HG02678 (cell line): ENCODE results near the gene NOTUM.
"Not testable (repeated sequence)": the region's sequence is repeated elsewhere in the genome, so short reads cannot be mapped to it uniquely, and the experiment has no call there.

Experiments used
- ATAC-seq: cut with Tn5 transposase; IDR thresholded peaks from one replicate; pipeline ENCODE4 v1.9.1; 2021; ENCODE audit warnings: mild to moderate bottlenecking, moderate library complexity; ENCODE audit not compliant: unreplicated experiment

The NOTUM gene

DNA sequence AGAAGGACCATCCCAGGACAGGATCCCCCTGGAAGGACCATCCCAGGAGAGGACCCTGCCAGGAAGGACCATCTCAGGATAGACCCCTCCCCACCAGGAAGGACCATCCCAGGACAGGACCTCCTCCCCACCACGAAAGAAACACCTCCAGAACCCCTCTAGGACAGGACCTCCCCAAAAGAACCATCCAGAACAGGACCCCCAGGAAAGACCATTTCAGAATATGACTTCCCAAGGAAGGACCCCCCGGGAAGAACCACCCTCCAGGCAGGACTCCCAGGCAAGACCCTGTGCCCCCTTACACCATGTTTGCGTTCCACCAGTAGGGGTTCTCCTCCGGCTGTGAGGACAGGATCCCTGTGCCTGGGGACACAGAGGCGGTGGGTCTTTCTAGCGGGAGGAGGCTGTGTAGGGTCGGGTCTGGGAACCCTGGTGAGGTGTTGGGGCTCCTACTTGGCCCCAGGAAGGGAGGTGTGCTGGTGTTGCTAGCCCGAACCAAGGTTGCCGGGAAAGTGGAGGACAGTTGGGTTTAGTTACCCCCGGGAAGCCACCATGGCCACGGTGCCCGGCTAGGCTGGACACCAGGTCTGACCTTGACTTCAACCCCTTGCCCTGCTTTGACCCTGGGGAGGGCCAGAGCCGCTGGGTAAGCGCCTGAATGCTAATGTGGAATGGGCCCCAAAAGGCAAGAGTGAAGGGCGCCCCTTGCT, 2.2 kb downstream of the NOTUM start:
- ATAC-seq = no peak

DNA sequence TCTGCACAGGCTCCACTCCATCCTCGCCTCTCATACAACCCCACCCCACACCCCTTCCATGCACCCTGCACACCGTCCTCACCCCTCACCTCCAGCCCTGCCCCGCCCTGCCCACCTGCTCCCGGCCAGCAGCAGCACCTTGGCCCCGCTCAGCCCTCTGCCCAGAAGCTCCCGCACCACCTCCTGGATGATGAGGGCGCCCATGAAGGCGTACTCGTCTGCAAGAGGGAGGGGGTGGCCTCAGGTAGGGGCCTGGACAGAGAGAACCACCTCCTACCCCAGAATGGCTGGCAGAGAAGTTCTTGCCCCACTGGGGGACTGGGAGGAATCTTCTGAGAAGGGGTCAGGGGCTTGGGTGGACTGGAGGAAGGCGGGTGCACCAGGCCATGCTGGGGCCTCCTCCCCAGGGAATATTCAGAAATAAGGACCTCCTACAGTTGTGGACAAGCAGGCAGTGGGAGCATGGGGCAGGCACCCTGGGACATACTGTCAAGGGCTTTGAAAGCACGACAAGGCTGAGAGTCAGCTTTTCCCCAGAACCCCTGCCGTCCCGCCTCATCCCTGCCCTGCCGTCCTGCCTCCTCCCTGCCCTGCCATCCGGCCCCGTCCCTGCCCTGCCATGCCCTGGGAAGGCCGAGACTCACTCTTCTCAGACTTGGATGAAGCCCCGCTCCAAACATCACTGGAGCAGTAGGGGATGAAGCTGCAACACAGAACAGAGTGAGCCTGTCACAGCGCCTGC, 3.1 kb downstream of the NOTUM start:
- no peak for ATAC-seq

DNA sequence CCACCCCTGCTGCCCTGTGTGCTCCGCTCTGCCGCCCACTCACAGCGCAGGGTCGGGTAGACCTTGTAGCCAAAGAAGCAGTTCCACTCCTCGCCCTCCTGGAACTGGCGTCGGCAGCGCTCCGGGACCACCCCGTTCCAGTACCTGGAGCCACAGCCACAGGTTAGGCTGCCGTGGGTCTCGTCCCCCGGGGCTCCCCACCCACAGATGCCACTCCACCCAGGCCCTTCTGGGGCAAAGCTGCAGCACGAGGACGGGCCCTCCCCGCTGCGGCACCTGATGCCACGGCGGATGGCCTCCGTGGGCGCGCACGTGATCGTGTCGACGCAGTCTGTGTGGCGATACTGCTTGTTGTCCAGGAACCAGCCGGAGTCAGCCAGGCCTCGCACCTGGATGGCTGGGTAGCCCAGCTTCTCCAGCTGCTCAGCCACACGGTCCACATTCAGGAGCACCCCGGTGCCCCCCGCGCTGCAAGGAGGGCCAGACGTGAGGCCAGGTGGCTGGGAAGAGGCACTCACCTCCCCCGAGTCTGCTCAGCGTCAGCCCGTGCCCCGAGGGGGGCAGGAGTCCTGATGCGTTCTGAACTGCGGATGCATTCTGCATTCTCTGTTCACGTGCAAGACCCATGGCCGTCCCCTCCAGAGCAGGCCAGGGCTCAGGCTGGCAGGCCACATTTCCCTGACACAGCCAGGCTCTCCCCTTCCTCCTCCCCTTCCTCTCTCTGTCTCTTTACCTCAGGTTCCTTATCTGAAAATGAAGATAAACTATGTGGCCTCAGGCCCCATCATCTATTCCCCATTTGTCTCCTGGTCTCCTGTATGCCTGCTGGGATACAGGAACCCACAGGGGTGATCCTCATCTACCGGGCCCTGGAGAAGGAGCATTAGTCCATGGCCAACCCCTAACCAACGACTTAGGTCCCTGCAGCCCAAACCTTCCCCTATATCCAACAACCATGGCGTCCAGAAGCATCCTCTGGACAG, 4.1 kb downstream of the NOTUM start:
- ATAC-seq = no peak

DNA sequence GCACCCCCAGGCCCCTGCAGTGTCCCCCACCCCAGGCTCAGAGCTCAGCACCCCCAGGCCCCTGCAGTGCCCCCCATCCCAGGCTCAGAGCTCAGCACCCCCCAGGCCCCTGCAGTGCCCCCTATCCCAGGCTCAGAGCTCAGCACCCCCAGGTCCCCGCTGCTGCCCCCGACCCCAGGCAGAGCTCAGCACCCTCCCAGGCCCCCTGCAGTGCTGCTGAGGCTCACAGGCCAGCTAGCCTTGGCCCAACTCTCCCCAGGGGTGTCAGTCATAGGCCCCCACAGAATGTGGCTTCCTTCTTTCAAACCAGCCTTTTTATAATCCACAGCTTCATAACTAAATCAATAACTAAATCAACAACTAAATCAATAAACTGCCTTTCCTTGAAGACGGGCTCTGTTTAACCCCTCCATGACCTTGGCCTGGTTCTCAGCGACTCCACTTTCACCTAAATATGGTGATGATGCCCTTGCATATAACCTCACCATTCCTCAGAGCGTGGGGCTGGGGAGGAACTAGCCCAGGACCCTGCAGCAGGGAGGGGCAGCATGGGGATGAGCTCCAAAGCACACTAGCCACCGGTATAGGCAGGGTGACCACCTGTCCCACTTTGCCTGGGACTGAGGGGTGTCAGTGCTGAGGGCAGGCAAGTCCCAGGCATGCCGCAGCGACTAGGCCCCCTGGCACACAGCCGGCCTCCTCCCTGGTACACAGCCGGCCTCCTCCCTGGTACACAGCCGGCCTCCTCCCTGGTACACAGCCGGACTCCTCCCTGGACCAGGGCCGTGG, 5.0 kb downstream of the NOTUM start:
- ATAC-seq = no peak

DNA sequence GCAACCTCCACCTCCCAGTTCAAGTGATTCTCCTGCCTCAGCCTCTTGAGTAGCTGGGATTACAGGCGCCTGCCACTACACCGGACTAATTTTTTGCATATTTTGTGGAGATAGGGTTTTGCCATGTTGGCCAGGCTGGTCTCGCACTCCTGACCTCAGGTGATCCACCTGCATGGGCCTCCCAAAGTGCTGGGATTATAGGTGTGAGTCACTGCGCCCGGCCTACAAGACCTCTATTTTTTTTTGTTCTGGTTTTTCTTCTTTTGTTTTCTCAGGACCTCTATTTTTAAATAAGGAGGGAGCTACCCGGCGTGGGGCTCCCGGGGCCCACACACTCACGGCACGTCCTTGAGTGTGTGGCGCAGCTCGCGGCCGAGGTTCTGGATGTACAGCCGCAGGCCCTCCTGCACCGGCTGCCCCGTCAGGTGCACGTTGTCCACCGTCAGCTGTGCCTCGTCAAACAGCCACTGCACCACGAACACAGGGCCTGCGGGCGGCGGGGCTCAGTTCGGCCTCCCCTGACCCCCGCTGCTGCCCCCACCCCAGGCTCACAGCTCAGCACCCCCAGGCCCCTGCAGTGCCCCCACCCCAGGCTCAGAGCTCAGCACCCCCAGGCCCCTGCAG, 5.8 kb downstream of the NOTUM start:
- no peak for ATAC-seq

DNA sequence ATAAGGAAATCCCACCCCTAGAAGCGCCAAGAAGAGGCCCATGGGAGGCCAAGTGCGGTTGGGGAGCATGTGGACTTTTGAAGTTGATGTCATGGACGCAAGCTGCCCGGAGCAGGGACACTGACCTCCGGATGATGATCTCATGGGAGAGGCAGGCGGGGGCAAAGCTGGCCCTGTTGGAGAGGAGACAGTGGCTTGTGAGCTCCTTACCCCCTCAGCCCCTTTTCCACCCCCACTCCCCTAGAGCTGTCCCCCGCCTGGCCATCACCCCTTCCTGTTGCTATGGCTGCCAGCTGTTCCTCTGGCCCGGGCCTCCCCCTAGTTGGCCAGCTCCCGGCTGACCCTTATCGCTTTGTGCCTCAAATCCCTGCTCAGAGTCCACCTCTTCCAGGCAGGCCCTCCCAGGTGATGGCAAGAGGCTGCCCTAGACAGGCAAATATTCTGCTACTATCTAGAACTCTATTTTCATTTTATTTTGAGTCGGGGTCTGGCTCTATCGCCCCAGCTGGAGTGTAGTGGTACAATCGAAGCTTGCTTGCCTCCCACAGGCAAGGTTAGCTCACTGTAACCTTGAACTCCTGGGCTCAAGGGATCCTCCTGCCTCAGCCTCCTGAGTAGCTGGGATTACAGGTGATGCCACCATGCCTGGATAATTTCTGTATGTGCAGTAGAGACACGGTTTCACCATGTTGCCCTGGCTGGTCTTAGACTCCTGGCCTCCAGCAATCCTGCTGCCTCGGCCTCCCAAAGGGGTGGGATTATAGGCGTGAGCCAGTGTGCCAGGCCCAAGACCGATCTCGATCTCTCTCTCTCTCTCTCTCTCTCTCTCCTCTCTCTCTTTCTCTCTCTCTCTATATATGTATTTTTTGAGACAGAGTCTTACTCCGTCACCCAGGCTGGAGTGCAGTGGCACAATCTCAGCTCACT, 6.6 kb downstream of the NOTUM start:
- ATAC-seq = no peak

DNA sequence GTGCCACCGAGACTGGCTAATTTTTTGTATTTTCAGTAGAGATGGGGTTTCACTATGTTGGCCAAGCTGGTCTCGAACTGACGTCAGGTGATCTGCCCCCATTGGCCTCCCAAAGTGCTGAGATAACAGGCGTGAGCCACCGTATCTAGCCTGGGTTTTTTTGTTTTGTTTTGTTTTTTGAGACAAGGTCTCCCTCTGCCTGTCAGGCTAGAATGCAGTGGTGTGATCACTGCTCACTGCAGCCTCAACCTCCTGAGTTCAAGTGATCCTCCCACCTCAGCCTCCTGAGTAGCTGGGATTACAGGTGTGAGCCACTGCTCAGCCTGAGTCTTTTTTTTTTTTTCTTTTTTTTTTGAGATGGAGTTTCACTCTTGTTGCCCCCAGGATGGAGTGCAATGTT, 7.5 kb downstream of the NOTUM start:
- ATAC-seq = not testable (repeated sequence)

DNA sequence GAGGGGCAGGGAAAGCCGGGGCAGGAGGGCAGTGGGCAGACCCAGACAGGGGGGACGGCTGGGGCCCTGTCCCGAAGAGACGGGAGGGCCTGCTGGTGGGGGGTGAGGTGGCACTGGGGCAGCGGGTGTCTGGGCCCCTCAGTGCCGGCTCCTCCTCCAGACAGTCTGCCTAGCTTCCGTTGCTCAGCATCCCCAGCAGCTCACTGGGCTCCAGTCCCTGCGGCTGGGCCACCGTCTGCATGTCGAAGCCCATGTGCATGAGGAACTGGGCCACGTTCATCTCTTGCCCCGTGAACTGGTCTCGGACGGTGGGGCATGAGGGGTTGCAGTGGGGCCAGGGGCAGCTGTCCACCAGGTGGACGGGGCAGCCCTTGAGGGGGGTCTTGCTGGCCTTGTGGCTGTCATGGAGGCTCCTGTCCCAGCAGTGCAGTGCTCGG, 8.2 kb downstream of the NOTUM start:
- no peak for ATAC-seq

DNA sequence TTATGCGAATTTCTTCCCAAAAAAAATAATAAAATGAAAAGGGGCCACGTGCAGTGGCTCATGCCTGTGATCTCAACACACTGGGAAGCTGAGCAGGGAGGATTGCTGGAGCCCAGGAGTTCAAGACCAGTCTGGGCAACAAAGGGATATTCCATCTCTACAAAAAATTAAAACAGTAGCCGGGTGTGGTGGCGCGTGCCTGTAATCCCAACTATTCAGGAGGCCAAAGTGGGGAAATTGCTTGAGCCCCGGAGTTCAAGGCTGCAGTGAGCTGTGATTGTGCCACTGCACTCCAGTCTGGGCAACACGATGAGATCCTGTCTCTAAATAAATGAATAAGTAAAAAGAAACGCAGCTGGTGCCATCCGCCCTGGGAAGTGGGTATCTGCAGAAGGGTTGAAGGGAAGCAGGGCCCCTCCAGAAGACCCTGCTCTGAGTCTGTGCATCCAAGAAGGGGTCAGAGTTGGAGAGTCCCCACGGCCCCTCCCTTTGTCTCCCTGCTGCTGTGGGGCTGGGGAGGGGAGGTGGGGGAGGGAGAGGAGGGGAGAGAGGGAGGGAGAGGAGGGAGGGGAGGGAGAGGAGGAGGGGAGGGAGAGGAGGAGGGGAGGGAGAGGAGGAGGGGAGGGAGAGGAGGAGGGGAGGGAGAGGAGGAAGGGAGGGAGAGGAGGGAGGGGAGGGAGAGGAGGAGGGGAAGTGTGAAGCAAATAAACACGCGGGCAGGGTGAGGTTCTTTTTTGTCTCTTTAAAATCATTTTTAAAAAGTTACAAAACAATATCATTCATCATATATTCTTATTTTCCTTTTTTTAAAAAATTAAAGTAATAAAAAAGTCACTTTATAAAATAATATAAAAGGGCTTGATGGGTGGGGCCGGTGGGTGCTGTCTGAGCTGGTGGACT, 9.0 kb downstream of the NOTUM start:
- no peak for ATAC-seq

DNA sequence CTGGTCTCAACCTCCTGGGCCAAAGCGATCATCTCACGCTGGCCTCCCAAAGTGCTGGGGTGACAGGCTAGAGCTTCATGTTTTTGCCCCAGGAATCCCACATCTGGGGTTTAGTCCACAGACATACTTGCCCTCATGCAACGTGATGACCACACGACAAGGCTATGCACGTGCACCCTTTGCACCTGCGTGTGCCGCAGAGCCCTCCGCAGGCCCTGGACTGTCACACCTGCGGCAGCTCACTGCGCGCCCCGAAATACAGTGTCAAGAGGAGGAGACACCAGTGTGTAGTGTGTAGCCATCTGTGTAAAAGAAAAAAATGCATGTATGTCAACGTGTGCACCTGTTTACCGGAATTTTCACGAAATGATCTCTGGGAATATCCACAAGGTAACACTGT, 10.5 kb downstream of the NOTUM start:
- no peak for ATAC-seq

DNA sequence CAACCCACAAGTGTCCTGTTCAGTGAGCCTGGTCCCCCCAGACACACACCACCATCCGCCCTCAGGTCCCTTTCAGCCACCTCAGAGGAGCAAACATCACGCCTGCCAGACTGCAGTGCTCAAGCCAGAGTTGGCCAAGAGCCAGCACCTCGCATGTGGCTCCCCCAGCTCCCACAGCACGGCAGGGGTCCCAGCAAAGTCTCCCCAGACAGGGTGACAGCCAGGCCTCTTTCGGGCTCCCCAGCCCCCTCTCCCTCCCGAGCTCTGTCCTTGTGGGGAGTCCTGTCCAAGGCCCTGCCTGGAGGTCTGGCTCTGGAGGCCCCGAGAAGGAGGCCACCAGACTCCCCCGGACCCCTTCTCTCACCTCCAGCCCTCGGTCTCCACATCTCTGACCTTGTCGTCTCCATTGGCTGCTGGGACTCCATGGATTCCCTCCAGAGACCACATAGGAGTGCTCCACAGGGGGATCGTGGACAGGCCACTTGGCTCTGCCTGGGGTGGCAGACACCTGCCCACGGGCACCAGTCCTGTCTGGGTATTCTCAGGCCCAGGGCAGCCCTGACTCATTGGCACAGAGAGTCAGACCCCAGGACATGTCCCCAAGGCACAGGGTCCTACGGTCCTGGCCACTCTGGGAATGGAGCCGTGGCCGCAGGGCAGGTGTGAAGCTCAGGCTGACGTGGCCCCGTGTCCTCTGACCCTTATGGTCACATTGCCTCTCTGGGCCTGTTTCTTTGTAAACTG, 12.2 kb downstream of the NOTUM start:
- no peak for ATAC-seq

DNA sequence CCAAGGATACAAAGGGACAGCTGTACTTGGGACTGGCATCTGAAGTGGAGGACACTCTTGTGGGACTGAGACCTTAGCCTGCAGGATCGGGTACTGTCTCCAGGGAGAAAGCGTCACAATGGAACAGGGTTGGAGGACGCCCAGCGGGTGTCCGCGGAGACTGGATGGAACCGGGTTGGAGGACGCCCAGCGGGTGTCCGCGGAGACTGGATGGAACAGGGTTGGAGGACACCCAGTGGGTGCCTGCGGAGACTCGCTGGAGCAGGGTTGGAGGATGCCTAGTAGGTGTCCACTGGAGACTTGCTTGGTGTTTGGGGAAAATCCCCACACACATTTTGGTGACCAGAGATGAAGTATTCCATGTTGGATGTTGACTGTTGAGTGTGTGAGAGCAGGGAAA, 13.8 kb downstream of the NOTUM start, which contains the start of gene MYADML2:
Gene MYADML2, minus strand, starts transcription at position 45 of the 400 bp plus-strand sequence. CDS start 5,492 bp downstream, outside the sequence.
- no peak for ATAC-seq

DNA sequence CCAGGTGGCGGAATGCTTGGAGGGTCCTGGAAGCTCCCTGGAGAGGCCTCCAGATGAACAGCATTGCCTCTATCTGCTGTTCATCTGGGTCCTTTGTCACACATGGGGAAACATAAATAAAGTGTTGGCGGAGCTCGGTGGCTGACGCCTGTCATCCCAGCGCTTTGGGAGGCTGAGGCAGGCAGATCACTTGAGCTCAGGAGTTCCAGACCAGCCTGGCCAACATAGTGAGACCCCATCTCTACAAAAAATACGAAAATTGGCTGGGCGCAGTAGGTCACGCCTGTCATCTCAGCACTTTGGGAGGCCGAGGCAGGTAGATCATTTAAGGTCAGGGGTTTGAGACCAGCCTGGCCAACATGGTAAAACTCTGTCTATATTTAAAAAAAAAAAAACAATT, 16.1 kb downstream of the NOTUM start:
- ATAC-seq = no peak

DNA sequence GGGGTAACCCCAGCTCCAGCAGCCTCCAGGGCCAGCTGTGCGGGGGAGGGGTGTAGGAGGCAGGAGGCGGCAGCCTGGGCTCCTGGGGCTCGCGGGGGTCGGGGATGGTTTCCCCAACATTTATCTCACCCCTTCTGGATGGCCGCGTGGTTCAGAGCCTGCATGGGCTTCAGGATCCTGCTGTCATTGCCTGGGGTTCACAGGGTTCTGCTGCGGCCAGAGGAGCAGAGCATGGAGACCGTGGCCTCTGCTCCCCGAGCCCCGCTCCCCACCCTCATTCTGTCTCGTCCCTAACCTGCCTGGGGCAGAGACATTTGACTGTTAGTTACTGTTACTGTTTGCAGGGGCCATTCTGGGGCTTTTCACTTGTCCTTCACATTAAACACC, 18.8 kb downstream of the NOTUM start:
- no peak for ATAC-seq

DNA sequence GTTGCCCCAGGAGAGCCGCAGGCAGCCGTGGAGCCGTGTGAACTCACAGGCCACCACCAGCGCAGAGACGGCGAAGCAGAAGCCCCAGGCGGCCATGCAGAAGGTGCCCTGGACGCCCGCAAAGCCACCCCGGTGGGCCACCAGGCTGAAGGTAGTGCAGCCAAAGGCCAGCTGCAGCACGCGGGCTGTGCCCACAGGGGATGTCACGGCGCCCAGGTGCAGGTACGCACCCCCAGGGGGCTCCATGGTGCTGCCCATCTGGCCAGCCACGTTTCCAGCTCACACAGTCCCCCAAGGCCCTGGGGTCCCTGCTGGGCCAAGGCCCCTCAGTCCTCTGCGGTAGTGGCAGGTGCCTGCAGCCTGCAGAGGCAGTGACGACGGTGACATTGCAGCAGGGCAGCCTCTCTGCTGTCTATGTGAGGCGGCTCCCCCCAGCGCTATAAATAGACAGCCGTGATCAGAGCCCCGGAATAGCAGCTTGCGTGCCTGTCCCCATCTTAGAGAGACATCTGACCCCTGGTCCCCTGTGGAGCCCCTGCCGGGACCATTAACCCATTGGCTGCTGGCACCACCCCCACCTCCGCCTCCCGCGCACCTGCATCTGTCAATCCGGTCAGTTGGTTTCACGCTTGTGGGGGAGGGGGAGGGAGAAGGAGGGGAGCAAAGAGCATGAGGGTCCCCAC, 19.4 kb downstream of the NOTUM start:
- no peak for ATAC-seq
